ENCODE measurements around the gene SLIT3.

Gene SLIT3

DNA sequence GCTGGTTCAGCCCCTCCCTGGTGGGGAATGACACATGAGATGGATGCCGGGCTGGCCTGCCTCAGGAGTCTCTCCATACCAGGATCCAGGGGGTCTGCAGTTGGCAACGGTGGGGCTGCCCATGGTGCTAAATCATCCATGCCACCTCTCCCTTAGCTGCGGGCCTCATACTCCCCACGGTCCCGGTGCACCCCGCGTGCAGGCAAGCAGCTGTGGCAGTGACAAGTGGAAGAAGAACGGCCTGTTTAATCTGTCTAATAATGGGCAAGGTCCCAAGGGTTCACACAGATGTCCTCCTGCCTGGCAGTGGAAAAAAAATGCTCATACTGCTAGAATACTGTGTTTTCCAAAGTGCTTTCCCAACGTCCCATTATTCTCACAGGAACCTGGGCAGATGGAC is 524.9 kb downstream of the SLIT3 start:
- DNase-seq (ENCODE audit: low spot score): no peak

DNA sequence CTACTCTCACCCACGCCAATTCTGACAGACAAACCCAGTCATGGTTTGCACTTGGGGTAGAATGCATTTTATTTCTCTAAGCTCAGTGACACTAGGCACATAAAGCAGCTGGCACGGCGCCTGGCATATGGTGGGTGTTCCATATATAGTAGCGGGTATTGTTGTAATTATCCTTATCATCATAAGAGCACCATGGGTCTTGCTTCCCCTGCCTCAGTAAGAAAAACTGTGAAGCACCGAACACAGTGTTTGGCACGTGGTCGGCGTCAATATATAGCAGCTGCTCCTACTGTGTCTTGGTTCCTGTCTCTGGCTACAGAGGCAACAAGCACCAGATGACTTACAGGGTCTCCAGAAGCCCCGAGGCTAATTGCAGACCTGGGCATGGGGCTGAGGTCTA is 527.7 kb downstream of the SLIT3 start:
- DNase-seq (ENCODE audit: low spot score): peak; percentile 72

DNA sequence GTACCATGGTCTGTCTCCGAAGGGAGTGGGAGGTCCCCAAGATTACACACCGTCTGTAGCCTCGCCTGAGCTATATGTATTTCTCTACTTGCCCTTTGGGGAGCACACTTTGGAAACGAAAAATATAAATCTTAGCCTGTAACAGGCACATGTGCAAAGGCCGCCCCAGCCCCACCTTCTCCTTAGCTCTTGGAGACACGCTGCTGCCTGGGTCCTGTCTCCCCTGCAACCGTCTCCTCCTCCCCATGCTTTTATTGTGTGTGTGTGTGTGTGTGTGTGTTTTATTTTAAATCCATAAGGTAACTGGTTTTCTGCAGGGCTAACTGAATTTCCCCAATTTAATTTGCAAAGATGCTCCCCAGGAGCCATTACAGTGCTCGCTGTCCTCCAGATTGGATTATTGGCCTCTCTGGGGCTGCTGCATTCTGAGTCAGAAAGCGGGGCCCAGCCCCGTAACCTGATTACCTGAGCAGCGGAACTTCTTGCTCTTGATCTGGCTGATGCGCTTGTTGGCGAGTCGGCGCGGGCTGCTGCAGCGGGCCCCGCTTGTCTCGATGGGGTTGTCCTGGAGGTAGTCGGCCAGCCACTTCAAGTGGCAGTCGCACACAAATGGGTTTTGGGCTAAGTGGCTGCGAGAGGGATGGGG is 528.5 kb downstream of the SLIT3 start:
- DNase-seq (ENCODE audit: low spot score): peak; percentile 100

DNA sequence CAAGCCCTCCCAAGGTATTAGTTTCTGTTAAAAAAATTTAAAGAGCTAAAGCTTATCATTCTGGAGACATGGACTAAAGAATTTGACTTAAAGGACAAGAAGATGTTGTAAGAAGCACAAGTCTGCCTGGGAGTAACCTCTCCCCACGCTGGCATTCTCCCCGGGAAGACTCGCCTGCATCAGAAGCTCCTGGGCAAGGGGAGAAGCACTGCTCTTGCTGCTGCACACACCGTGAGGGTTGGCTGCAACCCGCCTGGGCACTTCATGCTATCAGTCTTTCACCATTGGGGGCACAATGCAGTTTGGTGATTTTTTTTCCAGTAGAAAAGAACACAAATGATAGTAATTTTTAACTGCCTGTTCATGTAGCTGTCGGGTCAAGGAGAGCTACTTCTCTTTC is 529.3 kb downstream of the SLIT3 start:
- no peak for DNase-seq (ENCODE audit: low spot score)

DNA sequence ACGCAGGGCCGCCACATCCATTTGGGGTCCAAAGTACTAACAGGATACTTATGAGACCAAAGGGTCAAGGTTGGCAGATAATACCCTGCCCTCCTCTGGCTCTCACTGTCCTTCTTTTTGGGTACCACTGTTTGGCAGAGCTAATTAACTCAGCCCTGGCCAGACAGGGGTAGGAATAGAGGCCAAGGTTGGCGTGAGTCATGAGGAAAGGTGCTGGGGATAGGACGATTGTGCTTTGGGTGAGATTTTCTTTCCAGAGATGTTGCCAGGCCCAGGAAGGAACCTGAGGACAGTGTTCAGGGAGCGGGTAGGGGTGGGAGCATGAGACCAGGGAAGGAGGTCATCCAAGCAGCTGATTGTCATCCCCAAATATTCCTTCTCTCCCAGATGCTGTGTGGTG is 529.9 kb downstream of the SLIT3 start:
- DNase-seq (ENCODE audit: low spot score): no peak

DNA sequence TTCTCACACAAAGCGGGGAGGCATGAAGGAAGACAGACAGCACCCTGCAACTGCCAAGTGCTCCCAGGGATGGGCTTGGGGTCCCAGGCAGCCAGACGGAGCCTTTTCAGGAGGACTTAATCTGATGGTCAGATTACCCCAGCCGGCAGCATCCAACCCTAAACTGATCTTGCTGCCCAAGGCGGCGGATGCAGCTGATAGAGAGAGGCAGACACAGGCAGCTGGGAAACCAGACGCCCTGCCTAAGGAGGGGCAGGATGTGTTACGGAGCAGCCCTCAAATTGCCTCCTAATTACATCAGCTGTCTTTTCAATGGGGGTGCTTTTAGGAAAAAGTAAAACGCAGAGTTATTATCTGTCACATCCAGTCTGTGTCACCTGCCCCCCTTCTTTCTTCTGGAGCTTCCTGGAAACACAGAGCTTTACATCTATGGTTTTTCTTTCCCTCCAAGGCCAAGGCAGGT is 530.9 kb downstream of the SLIT3 start:
- peak; percentile 99 for DNase-seq (ENCODE audit: low spot score)

- DNase-seq (ENCODE audit: low spot score): no peak
Observed at GRCh38 chr5:168768172-168768571, 532.8 kb downstream of the SLIT3 start.

DNA sequence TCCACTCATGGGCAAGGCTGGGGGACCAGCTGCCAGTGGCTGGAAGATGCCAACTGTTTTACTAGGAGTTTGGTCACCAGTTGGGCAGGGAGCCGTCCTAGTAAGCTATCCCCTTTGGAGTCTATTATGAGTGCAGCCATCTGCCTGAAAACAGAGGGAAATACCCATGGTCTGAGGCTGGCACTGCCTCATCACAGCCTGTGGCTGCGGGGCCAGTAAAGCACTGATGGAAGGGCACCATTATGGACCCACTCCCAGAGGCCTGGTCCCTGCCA is 534.6 kb downstream of the SLIT3 start:
- no peak for DNase-seq (ENCODE audit: low spot score)

DNA sequence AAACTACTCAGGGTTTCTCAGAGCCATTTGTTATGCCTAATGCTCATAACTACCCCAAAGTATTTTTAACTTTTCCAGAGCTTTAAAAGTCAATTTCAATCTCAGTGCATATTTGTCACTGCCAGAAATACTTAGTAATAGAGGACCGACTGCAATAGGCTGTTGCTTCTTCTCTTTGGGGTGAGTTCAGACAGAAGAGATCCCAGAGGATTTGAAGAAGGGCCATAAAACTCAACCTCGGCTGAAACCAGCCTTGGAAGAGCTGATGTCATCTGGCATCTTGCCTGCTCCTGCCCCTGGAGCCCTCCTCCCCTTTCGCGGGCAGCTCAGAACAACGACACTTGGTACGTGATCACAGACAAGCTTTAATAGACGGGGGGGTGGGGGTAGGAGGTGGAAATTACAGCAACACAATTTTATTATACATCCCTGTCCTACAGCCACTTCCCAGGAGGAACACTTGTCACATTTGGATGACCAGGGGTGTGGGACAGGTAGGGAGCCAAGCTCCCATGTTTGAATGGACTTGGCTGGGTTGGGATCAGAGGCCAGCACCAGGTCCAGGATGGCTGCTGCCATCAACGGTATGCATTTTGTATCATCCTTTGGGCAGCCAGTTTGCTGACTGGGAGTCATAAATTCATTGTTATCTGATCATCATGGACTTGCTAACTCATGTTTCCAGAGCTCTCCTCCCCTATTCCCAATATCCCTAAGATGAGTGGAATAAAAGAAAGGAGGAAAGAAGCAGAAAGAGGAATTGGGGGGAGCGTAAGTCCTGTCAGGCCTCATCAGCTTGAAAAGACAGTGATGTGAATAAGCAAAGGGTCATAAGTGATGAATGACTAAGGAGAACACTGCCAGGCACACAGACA is 535.2 kb downstream of the SLIT3 start:
- DNase-seq (ENCODE audit: low spot score): peak; percentile 75

DNA sequence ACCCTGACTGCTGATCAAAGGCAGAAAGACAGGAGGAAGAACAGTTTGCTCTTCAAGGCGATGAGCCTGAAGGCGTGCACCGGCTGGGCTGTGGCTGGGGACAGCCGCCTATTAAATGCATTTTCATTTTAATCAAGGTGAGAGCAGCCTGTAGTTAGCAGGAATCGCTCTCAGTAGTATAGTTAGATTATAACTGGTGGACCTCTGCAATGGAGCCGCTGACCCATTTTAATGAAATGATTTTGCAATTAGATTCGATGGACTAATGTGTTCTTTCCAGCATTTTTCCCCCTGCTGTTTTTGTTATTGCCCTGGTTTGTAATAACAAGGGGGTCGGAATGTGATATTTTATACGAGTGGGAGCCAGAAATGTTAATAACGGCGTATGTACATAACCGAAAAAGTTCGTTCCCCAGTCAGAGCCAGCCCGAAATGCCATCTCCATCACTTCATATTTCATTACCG is 535.8 kb downstream of the SLIT3 start:
- no peak for DNase-seq (ENCODE audit: low spot score)

- DNase-seq (ENCODE audit: low spot score): no peak
Observed at GRCh38 chr5:168756453-168757391, 544.2 kb downstream of the SLIT3 start.

DNA sequence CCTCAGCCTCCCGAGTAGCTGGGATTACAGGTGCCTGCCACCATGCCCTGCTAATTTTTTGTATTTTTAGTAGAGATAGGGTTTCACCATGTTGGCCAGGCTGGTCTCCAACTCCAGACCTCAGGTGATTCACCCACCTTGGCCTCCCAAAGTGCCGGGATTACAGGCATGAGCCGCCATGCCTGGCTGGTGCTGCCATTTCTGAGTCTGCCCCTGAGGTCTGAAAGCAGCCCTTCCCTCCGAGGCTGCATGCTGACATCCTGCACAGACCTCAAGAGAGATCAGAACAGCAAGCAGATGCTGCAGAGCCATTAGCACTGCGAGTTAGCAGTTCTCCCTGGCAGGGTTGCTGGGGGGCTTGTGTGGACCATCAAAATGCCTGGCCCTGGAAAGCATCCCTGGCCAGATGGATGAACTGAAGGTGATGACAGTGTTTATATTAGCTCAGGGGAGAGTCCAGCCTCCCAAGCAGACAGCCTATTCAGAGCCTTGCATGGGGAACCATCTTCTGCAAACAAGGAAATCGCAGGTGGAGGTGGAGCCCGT is 545.3 kb downstream of the SLIT3 start:
- peak; percentile 58 for DNase-seq (ENCODE audit: low spot score)

GRCh38 chr5:168753691-168754254 is 547.2 kb downstream of the SLIT3 start:
- DNase-seq (ENCODE audit: low spot score): no peak

DNA sequence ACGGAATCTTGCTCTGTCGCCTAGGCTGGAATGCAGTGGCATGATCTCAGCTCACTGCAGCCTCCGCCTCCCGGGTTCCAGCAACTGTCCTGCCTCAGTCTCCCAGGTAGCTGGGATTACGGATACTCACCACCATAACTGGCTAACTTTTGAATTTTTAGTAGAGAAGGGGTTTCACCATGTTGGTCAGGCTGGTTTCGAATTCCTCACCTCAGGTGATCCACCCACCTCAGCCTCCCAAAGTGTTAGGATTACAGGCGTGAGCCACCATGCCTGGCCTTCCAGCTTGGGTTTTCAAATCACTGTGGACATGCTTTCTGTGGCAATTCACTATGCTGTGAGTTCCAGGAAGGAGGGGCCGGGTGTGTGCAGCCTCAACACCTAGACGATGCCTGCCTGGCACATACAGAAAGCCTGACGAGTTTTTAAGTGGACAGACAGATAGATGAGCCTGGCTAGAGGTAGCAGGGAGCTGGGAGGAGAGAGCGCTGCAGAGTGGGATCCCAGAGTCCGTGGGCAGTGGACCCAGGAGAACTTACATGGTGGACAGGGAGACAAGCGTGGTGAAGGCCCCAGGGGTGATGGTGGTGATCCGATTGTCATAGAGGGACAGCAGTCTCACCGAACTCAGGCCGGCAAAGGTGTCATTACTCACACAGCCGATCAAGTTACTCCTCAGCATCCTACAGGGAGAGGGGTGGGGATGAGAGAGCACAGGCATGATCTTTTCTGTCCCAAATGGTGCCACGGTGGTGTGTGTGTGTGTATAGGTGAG is 548.3 kb downstream of the SLIT3 start:
- DNase-seq (ENCODE audit: low spot score): no peak

GRCh38 chr5:168752012-168752411 is 548.9 kb downstream of the SLIT3 start:
- DNase-seq (ENCODE audit: low spot score): no peak

DNA sequence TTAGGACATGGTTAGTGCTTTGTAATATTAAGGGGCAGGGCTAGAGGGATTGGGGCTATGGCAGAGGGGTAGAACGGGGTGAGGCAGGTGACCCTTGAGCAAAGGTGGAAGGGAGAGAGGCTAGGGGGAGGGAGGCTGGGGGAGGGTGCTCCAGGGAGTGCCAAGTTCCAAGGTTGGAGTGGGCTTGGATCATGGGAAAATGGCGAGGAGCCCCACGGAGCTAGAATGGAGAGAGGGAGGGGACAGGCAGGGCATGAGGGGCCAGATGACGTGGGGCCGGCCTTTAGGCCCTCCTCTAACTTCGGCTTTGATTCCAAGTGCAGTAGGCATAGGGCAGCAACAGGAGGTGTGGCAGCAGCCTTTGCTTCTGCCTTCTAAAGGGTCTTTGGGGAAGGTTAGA is 550.0 kb downstream of the SLIT3 start:
- no peak for DNase-seq (ENCODE audit: low spot score)

- no peak for DNase-seq (ENCODE audit: low spot score)
Observed at GRCh38 chr5:168749391-168750100, 551.4 kb downstream of the SLIT3 start.

- peak; percentile 67 for DNase-seq (ENCODE audit: low spot score)
Observed at GRCh38 chr5:168747987-168748777, 552.8 kb downstream of the SLIT3 start.

All from SK-N-DZ (cell line).